IPS DF 4.7 (cell line): Measurements from ENCODE around the gene RGS17.
"Not testable (repeated sequence)": the region's sequence is repeated elsewhere in the genome, so short reads cannot be mapped to it uniquely, and the experiment has no call there.

Source experiments
- DNase-seq: peaks from one replicate; pipeline ENCODE4 v3.0.0-alpha.2; 2013; ENCODE audit warnings: low spot score; ENCODE audit errors: extremely low read depth

The RGS17 gene

DNA sequence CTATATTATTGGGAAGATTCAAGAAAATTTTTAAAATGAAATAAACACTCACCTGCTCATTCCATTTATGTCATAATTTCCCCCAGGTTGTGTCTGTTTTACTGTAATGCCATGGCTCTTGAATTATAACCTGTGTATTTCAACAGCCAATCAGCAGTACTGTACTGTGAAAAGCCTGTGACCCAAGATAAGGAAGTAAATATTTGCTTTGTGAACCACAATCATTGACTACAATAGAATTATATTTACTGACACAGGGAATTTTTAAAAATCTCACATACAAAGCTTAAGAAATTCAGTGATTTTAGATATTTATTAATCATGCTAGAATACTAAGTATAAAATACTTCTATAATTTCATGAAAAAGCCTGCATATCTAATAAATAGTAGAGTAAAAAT, 6.0 kb downstream of the RGS17 start:
- no peak for DNase-seq

GRCh38 chr6:153123801-153124200, 7.3 kb downstream of the RGS17 start:
- no peak for DNase-seq

DNA sequence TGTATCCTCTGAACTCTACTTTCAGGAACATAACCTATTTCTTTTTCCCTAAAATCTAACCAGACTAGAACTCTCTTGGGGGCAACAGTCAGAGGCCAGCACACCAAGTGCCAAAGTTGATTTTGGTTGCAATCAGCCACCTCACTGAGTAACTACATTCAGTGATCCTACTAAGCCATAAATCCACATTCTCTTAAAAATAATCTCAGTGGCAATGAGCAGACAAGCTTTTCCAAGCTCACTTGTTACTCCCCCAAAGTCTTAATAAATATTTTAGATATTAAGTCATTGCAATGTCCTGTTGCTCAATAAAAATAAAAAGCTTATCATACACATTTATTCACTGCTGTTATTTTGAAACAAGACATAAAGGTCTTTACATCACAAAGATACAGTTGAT, 9.8 kb downstream of the RGS17 start:
- no peak for DNase-seq

- no peak for DNase-seq
Observed at GRCh38 chr6:153117986-153118879, 12.8 kb downstream of the RGS17 start.

GRCh38 chr6:153111082-153111481, 20.0 kb downstream of the RGS17 start:
- DNase-seq: not testable (repeated sequence)

GRCh38 chr6:153110612-153111011, 20.5 kb downstream of the RGS17 start:
- not testable (repeated sequence) for DNase-seq

- DNase-seq: no peak
Observed at GRCh38 chr6:153108315-153108714, 22.8 kb downstream of the RGS17 start.

GRCh38 chr6:153106021-153106420, 25.1 kb downstream of the RGS17 start:
- DNase-seq: no peak

DNA sequence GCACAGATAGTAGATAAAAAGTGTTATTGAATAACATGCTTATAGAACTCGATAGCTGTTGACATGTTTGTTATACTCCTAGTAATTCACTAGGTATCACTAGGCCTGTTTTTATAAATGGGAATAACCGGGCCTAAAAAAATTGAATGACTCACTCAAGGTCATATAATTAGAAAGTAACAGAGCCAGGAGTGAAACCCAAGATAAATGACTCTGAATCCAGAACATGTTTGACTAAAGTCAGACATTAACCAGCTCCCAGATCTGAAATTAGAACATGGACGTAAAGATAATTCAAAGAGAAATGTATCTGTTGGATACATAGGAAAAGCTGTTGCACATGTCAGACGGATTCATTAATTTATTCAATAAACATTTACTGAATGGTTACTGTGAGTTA, 26.9 kb downstream of the RGS17 start:
- DNase-seq: no peak

- no peak for DNase-seq
Observed at GRCh38 chr6:153103319-153103655, 27.8 kb downstream of the RGS17 start.

DNA sequence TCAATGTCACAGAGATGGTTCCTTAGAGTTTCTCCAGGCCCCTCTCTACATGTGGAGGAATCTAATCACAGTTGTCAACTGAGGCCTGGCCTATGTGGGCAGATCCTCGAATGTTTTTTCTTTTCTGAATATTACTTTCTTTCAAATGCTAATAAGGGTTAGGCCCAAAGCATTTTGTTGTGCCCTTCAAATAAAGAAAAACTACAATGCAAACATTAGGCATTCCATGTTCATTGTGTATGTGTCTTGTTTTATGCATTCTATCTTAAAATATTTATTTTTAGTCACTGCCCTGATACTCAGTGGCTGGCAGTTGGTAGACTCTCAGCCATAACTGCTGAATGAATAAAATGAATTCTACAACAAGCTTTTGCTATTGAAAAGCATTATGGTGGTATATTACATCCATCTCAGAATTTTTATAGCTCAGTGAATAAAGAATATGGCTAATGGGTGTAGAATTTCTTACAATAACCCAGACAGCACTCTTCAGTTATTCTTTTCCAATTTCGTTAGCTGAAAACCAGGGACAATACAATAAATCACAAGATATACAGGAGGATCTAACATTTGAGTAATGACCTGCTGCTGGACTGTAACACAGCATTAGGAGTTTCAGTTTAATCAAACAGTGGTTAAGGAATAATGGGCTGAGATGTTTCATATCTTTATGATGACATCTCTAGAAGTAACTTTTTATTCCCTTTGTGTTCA, 28.3 kb downstream of the RGS17 start:
- DNase-seq: no peak

- no peak for DNase-seq
Observed at GRCh38 chr6:153101461-153101860, 29.6 kb downstream of the RGS17 start.

- DNase-seq: no peak
Observed at GRCh38 chr6:153099636-153100035, 31.4 kb downstream of the RGS17 start.

- no peak for DNase-seq
Observed at GRCh38 chr6:153096792-153097191, 34.3 kb downstream of the RGS17 start.

DNA sequence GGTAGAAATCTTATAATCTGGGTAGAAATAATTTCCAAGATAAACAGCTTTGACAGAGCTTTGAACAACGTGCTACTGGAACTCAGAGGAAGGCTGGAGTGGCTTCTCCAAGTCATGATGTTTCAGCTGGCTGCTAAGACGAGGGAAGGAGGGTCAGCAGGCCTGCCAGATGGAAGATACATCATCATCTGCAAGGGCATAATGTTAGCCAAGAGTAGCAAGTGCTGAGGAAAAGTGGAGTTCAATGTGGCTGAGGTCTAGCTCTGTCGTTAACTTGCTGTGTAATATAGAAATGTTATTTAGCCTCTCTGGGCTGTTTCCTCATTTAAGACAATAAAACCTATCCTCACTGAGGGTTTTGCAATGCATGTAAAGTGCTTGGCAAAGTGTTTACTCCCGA, 35.1 kb downstream of the RGS17 start:
- no peak for DNase-seq

GRCh38 chr6:153092082-153093013, 38.7 kb downstream of the RGS17 start:
- no peak for DNase-seq

DNA sequence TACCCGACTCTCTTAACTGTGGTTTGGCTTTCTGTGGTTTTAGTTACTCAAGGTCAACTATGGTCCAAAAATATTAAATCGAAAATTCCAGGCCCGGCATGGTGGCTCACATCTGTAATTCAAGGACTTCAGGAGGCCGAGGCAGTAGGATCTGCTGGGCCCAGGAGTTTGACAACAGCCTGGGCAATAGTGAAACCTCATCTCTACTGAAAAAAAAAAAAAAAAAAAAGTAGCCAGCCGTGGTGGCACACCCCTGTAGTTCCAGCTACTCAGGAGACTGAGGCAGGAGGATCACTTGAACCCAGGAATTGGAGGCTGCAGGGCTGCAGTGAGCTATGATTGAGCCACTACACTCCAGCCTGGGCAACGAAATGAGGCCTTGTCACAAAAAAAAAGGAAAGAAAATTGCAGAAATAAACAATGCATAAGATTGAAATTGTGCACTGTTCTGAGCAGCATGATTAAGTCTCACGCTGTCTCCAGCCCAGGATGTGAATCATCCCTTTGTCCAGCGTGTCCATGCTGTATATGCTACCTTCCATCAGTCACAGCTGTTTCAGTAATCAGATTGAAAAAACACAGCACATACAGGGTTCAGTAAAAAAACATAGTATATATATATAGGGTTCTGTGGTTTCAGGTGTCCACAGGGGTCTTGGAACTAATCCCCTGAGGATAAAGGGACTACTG, 40.7 kb downstream of the RGS17 start:
- no peak for DNase-seq

DNA sequence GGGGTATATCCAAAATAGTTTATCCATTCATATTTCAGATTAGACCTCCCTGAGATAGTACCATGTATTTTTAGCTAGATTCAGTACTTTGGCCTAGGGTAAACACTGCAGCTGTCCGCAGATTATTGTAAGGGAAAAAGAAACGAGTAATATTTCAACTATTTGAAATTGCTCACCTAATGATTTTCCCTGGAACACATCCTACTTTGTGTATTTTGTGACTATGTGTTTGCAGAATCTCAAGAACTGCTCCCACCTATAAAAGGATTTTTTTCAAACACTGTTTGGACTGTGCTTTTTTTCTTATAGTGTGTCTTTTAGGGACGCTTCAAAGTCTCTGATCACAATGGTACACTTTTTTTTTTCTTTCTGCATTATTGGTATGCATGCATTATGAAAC, 42.3 kb downstream of the RGS17 start:
- no peak for DNase-seq

GRCh38 chr6:153087436-153087835, 43.6 kb downstream of the RGS17 start:
- no peak for DNase-seq

DNA sequence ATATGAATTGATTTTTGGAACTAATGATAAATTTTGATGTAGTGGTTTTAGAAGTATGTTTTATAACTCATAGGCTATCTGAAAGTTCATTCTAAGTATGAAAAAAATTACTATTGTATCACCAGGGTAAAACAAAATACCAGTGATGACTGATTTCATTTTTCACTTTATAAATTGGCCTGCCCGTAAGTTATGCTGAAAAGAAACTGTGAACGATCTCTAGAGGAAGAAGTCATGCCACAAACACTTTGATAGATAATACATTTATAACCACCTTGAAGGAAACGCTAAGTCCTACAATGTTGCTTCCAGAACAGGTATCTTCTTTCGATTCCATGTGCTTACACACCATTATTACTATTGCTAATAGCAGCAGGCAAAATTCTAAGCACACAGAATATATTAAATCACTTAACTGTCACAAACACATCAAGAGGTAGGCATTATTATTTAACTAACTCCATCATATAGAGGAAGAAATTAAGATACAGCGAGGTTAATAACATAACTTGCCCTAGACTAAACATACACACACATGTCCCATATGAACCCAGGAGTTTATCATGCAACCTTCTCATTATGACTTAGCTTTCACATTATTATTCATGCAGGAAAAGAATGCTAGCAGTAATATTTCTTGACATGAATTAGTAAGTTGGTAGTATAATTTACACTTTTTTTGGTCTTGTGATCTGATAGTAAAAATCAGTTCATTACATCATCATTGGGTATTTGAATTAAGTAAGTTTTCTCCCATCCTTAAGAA, 44.7 kb downstream of the RGS17 start:
- DNase-seq: no peak
